Osteoblast (primary cell): Measurements from ENCODE around the gene NDUFB4. TPM values are rescaled to one million over a fixed set of nuclear protein-coding genes. Genes with fewer than 3 reads are reported as not detected.

Experiments
- DNase-seq: peaks from one replicate; pipeline ENCODE4 v3.0.0; 2011; ENCODE audit warnings: low spot score, mixed read lengths; ENCODE audit not compliant: insufficient read length; ENCODE audit errors: missing footprints
- H2AFZ ChIP-seq: 2 replicates; pipeline ENCODE4 v1.6.0; 2011; ENCODE audit warnings: mild to moderate bottlenecking, low read length
- H3K27ac ChIP-seq: 2 replicates; pipeline ENCODE4 v1.5.1; 2011; ENCODE audit warnings: mild to moderate bottlenecking, low read depth, low read length, moderate library complexity
- H3K27me3 ChIP-seq: 2 replicates; pipeline ENCODE4 v1.6.0; 2012; ENCODE audit warnings: mild to moderate bottlenecking, control low read depth, inconsistent platforms, low read length, moderate library complexity; ENCODE audit not compliant: insufficient read depth
- H3K36me3 ChIP-seq: 2 replicates; pipeline ENCODE4 v1.5.1; 2011; ENCODE audit warnings: mild to moderate bottlenecking, low read length, control low read depth, moderate library complexity; ENCODE audit not compliant: insufficient read depth
- H3K4me1 ChIP-seq: 2 replicates; pipeline ENCODE4 v1.5.1; 2011; ENCODE audit warnings: mild to moderate bottlenecking, low read length, control low read depth, moderate library complexity; ENCODE audit not compliant: insufficient read depth
- H3K4me2 ChIP-seq: 2 replicates; pipeline ENCODE4 v1.6.0; 2011; ENCODE audit warnings: mild to moderate bottlenecking, low read length; ENCODE audit not compliant: insufficient read depth
- H3K4me3 ChIP-seq: fragments of 200-600 bp; sonication (generic); 3 replicates; pipeline ENCODE4 v1.5.1; 2012; ENCODE audit warnings: mild to moderate bottlenecking, low read length, inconsistent platforms; ENCODE audit not compliant: insufficient read depth
- H3K79me2 ChIP-seq: 2 replicates; pipeline ENCODE4 v1.6.0; 2012; ENCODE audit warnings: mild to moderate bottlenecking, low read length, control low read depth, inconsistent platforms; ENCODE audit not compliant: insufficient read depth
- H3K9me3 ChIP-seq: 2 replicates; pipeline ENCODE4 v1.5.1; 2011; ENCODE audit warnings: low read depth, low read length, control low read depth
- H4K20me1 ChIP-seq: 2 replicates; pipeline ENCODE4 v1.6.0; 2012; ENCODE audit warnings: mild to moderate bottlenecking, low read length, control low read depth; ENCODE audit not compliant: insufficient read depth
- CTCF ChIP-seq: IDR thresholded peaks from 2 replicates; pipeline ENCODE4 v1.5.1; 2011; ENCODE audit warnings: mild to moderate bottlenecking, low read depth, low read length, moderate library complexity; ENCODE audit errors: extremely low read depth
- total RNA-seq: library from RNA; depleted of rRNA; stranded (reverse); fragments of >200 nt; gene quantifications from 2 replicates; pipeline ENCODE4 v1.2.3, GENCODE V29; 2012

Gene NDUFB4
- total RNA-seq, 1 donor, result 38.4 TPM

GRCh38 chr3:120601554-120601953 is 5.4 kb downstream of the NDUFB4 start:
- no peaks in the 10 kb centered on the region for H3K27me3 ChIP-seq
- peaks cover 31% of the 10 kb centered on the region for H3K36me3 ChIP-seq
- peaks cover 27% of the 10 kb centered on the region for H3K79me2 ChIP-seq
- no peak overlapping the region for H3K4me3 ChIP-seq
- peaks cover 5% of the 10 kb centered on the region for H3K4me1 ChIP-seq
- no peaks in the 10 kb centered on the region for H4K20me1 ChIP-seq
- H2AFZ ChIP-seq, result no peak overlapping the region
- peak; percentile 11 for DNase-seq
- no peak overlapping the region for H3K4me2 ChIP-seq
- H3K9me3 ChIP-seq, result no peaks in the 10 kb centered on the region
- H3K27ac ChIP-seq, result no peak overlapping the region
- TF ChIP-seq CTCF, result no peak

DNA sequence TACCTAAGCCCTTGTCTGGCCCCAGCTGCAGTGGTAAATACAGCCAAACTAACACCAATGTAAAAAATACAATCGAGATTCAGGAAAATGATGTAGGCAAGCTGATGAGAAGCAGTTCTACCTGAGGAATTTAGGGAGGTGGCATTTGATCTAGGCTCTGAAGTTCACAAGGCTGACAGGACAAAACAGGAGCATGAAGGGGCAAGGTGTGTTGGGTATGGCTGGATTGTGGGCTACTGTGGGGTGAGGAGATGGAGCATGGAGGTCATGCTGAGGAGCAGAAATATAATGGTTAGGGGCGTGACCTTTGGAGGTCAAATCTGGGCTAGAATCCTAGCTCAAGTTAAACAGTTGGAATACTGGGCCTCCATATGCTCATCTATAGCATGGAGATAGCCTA is 6.5 kb downstream of the NDUFB4 start:
- Histone ChIP-seq H4K20me1 (no peaks in the 10 kb centered on the region), H3K4me2 (no peak overlapping the region), H3K9me3 (no peaks in the 10 kb centered on the region), H2AFZ (no peak overlapping the region), H3K4me1 (no peaks in the 10 kb centered on the region), H3K79me2 (peaks cover 18% of the 10 kb centered on the region), H3K27ac (no peak overlapping the region), H3K36me3 (peaks cover 31% of the 10 kb centered on the region), H3K4me3 (no peak overlapping the region), H3K27me3 (no peaks in the 10 kb centered on the region)
- no peak for TF ChIP-seq CTCF
- DNase-seq, result no peak

DNA sequence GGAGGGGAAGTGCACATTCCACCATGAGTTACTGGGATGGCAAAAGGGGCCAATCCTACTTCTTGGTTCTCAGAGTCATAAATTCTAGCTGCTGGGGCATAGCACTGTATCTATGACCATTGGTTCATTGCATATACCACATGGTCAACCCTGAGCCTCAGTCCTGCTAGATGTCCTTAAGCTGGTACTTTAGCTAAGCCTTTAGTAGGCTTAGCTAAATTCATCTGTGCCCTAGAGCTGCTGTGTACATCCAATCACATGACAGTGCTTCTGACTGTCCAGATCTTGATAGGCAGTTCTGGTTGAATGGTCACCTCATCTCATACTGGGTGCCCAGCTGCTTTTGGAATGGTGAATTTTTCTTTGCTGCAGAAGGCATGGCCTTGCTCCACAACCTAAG is 8.2 kb downstream of the NDUFB4 start:
- no peak overlapping the region for H3K4me2 ChIP-seq
- DNase-seq, result no peak
- no peak overlapping the region for H2AFZ ChIP-seq
- H3K4me1 ChIP-seq, result no peaks in the 10 kb centered on the region
- peaks cover 22% of the 10 kb centered on the region for H3K36me3 ChIP-seq
- H3K27me3 ChIP-seq, result no peaks in the 10 kb centered on the region
- H3K27ac ChIP-seq, result no peak overlapping the region
- peaks cover 2% of the 10 kb centered on the region for H3K79me2 ChIP-seq
- H3K9me3 ChIP-seq, result no peaks in the 10 kb centered on the region
- H4K20me1 ChIP-seq, result no peaks in the 10 kb centered on the region
- no peak overlapping the region for H3K4me3 ChIP-seq
- TF ChIP-seq CTCF, result no peak

GRCh38 chr3:120604784-120605183 is 8.6 kb downstream of the NDUFB4 start:
- no peaks in the 10 kb centered on the region for H3K4me1 ChIP-seq
- TF ChIP-seq CTCF, result no peak
- H4K20me1 ChIP-seq, result no peaks in the 10 kb centered on the region
- H3K36me3 ChIP-seq, result peaks cover 22% of the 10 kb centered on the region
- H2AFZ ChIP-seq, result no peak overlapping the region
- H3K4me2 ChIP-seq, result no peak overlapping the region
- no peaks in the 10 kb centered on the region for H3K9me3 ChIP-seq
- DNase-seq, result no peak
- no peaks in the 10 kb centered on the region for H3K27me3 ChIP-seq
- H3K27ac ChIP-seq, result no peak overlapping the region
- H3K4me3 ChIP-seq, result no peak overlapping the region
- no peaks in the 10 kb centered on the region for H3K79me2 ChIP-seq
